Neutrophil (primary cell): ENCODE data around the gene SORBS2.

Experiments used
- H3K27ac ChIP-seq: fragments of 200-600 bp; sonication (generic); 2 replicates; pipeline ENCODE4 v1.5.1; 2016; ENCODE audit warnings: mild to moderate bottlenecking, moderate library complexity
- H3K27me3 ChIP-seq: fragments of 200-600 bp; sonication (generic); 2 replicates; pipeline ENCODE4 v1.6.0; 2016; ENCODE audit warnings: mild to moderate bottlenecking
- H3K36me3 ChIP-seq: fragments of 200-600 bp; sonication (generic); 2 replicates; pipeline ENCODE4 v1.5.1; 2017
- H3K4me1 ChIP-seq, 2 experiments: fragments of 200-600 bp in 1 of 2; sonication (generic) in 1 of 2; 1 replicate in 1 of 2; 2 replicates in 1 of 2; pipeline versions ENCODE4 v1.5.1 to v1.6.1; 2013 to 2016; ENCODE audit warnings: low read depth in 1 of 2, low read length in 1 of 2, mild to moderate bottlenecking in 1 of 2, moderate library complexity in 1 of 2; ENCODE audit not compliant: control insufficient read depth in 1 of 2, insufficient read depth in 1 of 2
- H3K4me3 ChIP-seq, 2 experiments: fragments of 200-600 bp in 1 of 2; sonication (generic) in 1 of 2; 1 replicate in 1 of 2; 2 replicates in 1 of 2; pipeline ENCODE4 v1.5.1; 2013 to 2016; ENCODE audit warnings: low read depth in 1 of 2, low read length in 1 of 2, mild to moderate bottlenecking in 1 of 2, moderate library complexity in 1 of 2
- H3K9me3 ChIP-seq: fragments of 200-600 bp; sonication (generic); 2 replicates; pipeline ENCODE4 v1.5.1; 2016
- CTCF ChIP-seq: fragments of 200-600 bp; sonication (generic); IDR thresholded peaks from 2 replicates; pipeline ENCODE4 v1.5.1; 2016; ENCODE audit warnings: antibody characterized with exemption

The SORBS2 gene

GRCh38 chr4:185582651-185583400, 229.2 kb downstream of the SORBS2 start:
- Histone ChIP-seq H3K4me3 (no peak overlapping the region), H3K27me3 (peaks cover 46% of the 10 kb centered on the region), H3K27ac (no peak overlapping the region), H3K4me1 (no peaks in the 10 kb centered on the region), H3K9me3 (no peaks in the 10 kb centered on the region), H3K36me3 (no peaks in the 10 kb centered on the region)
- TF ChIP-seq CTCF = no peak

- Histone ChIP-seq H3K36me3 (no peaks in the 10 kb centered on the region), H3K4me3 (no peak overlapping the region), H3K4me1 (no peaks in the 10 kb centered on the region), H3K9me3 (no peaks in the 10 kb centered on the region), H3K27me3 (peaks cover 37% of the 10 kb centered on the region), H3K27ac (no peak overlapping the region)
- no peak for TF ChIP-seq CTCF
Measured at GRCh38 chr4:185580699-185581098, 231.3 kb downstream of the SORBS2 start.

GRCh38 chr4:185578284-185578683, 233.7 kb downstream of the SORBS2 start:
- H3K27me3 ChIP-seq = peaks cover 22% of the 10 kb centered on the region
- H3K4me3 ChIP-seq = no peak overlapping the region
- no peaks in the 10 kb centered on the region for H3K36me3 ChIP-seq
- H3K27ac ChIP-seq = no peak overlapping the region
- H3K4me1 ChIP-seq = no peaks in the 10 kb centered on the region
- TF ChIP-seq CTCF = no peak
- H3K9me3 ChIP-seq = no peaks in the 10 kb centered on the region

GRCh38 chr4:185576962-185577950, 234.7 kb downstream of the SORBS2 start:
- Histone ChIP-seq H3K27me3 (peaks cover 22% of the 10 kb centered on the region), H3K4me3 (no peak overlapping the region), H3K4me1 (no peaks in the 10 kb centered on the region), H3K36me3 (no peaks in the 10 kb centered on the region), H3K9me3 (no peaks in the 10 kb centered on the region), H3K27ac (no peak overlapping the region)
- TF ChIP-seq CTCF = no peak

GRCh38 chr4:185576314-185576961, 235.6 kb downstream of the SORBS2 start:
- no peak for TF ChIP-seq CTCF
- Histone ChIP-seq H3K36me3 (no peaks in the 10 kb centered on the region), H3K4me1 (no peaks in the 10 kb centered on the region), H3K27me3 (peaks cover 22% of the 10 kb centered on the region), H3K9me3 (no peaks in the 10 kb centered on the region), H3K4me3 (no peak overlapping the region), H3K27ac (no peak overlapping the region)
